GM12878 (cell line): ENCODE measurements around the gene PSORS1C1.

ENCODE experiments used
- CEBPB ChIP-seq, 2 experiments: fragments of 150-350 bp in 1 of 2; IDR thresholded peaks; 2 replicates each; pipeline ENCODE4 v1.6.1; 2012 to 2014; ENCODE audit warnings: low read depth in 2 of 2, low read length in 2 of 2, borderline replicate concordance in 1 of 2, inconsistent platforms in 1 of 2
- CREM ChIP-seq: IDR thresholded peaks from 2 replicates; pipeline ENCODE4 v1.6.1; 2014; ENCODE audit warnings: antibody characterized with exemption, low read depth
- CTCF ChIP-seq, 3 experiments: IDR thresholded peaks in 2 of 3; conservative IDR thresholded peaks in 1 of 3; 2 replicates each; pipeline ENCODE4 v1.5.1; 2011; ENCODE audit warnings: low read depth in 3 of 3, low read length in 3 of 3, mild to moderate bottlenecking in 3 of 3, control low read depth in 2 of 3, moderate library complexity in 2 of 3, inconsistent platforms in 1 of 3, mixed read lengths in 1 of 3; ENCODE audit not compliant: control insufficient read depth in 2 of 3, insufficient read depth in 1 of 3; ENCODE audit errors: extremely low read depth in 1 of 3
- ESRRA ChIP-seq: IDR thresholded peaks from 2 replicates; pipeline ENCODE4 v1.6.1; 2012; ENCODE audit warnings: mild to moderate bottlenecking, low read length, improper control_type of control experiment
- EZH2 ChIP-seq: IDR thresholded peaks from 2 replicates; pipeline ENCODE4 v1.6.1; 2012; ENCODE audit warnings: low read depth, mild to moderate bottlenecking, control low read depth, inconsistent platforms, low read length, borderline replicate concordance; ENCODE audit not compliant: control insufficient read depth
- JUNB ChIP-seq: IDR thresholded peaks from 2 replicates; pipeline ENCODE4 v1.6.1; 2016; ENCODE audit warnings: antibody characterized with exemption, mild to moderate bottlenecking
- POLR2A ChIP-seq: IDR thresholded peaks from 2 replicates; pipeline ENCODE4 v1.6.1; 2011; ENCODE audit warnings: low read depth, mild to moderate bottlenecking, low read length
- YY1 ChIP-seq: IDR thresholded peaks from 2 replicates; pipeline ENCODE4 v1.6.1; 2011; ENCODE audit warnings: low read depth, mild to moderate bottlenecking, low read length
- ZBED1 ChIP-seq: IDR thresholded peaks from 2 replicates; pipeline ENCODE4 v1.6.1; 2016; ENCODE audit warnings: borderline replicate concordance

- TF ChIP-seq ESRRA (no peak), JUNB (no peak), CTCF (IDR thresholded peaks at IDR 0.05 in 2 of 3, conservative IDR thresholded peaks at IDR 0.05 in 1 of 3; ENCODE audit: control insufficient read depth in 2 of 3, extremely low read depth in 1 of 3, insufficient read depth in 1 of 3, low read depth in 3 of 3, low read length in 3 of 3) (no peak), POLR2A (no peak), YY1 (no peak), EZH2 (no peak), CEBPB (IDR thresholded peaks at IDR 0.05; ENCODE audit: borderline replicate concordance in 1 of 2, low read depth in 2 of 2, low read length in 2 of 2) (no peak), CREM (no peak), ZBED1 (no peak)
Measured at GRCh38 chr6:31165986-31166385, 51.4 kb downstream of the PSORS1C1 start.
